Coronary artery (tissue), 2 donors: ENCODE data around the gene MGARP.

Experiments used
- DNase-seq: peaks from one replicate; pipeline ENCODE4 v3.0.0-alpha.2; 2017; ENCODE audit warnings: low spot score
- H3K27ac ChIP-seq, 2 donors: fragments of 200-600 bp; sonication (generic); one replicate each; pipeline ENCODE4 v1.5.1; 2016 to 2019
- H3K4me3 ChIP-seq: fragments of 200-600 bp; sonication (generic); 2 replicates; pipeline ENCODE4 v1.5.1; 2016; ENCODE audit warnings: mild to moderate bottlenecking, moderate library complexity
- TF ChIP-seq, protein P1 (sequence below): fragments of 200-600 bp; sonication (generic); IDR thresholded peaks from one replicate; pipeline ENCODE4 v1.5.1; 2019; ENCODE audit warnings: antibody characterized with exemption

MGARP gene

DNA sequence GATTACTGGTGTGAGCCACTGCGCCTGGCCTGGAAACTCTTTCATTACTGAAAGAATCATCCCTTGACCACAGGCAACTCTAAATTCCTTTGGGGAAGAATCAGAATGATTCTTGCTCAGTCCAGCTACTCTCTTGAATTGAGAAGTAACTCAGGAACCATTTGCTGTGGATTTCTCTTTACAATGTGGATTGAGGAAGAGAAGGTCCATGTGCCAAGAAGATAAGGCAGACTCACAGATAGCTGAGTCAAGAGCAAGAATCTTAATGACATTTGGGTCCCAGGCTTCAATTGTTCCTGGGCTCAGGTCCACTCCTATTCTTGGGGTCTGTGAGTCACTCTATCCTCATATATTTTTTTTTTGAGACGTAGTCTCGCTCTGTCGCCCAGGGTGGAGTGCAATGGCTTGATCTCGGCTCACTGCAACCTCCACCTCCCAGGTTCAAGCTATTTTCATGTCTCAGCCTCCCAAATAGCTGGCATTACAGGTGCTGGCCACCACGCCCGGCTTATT lies 6.2 kb upstream of the MGARP start:
- TF ChIP-seq, protein P1, sequence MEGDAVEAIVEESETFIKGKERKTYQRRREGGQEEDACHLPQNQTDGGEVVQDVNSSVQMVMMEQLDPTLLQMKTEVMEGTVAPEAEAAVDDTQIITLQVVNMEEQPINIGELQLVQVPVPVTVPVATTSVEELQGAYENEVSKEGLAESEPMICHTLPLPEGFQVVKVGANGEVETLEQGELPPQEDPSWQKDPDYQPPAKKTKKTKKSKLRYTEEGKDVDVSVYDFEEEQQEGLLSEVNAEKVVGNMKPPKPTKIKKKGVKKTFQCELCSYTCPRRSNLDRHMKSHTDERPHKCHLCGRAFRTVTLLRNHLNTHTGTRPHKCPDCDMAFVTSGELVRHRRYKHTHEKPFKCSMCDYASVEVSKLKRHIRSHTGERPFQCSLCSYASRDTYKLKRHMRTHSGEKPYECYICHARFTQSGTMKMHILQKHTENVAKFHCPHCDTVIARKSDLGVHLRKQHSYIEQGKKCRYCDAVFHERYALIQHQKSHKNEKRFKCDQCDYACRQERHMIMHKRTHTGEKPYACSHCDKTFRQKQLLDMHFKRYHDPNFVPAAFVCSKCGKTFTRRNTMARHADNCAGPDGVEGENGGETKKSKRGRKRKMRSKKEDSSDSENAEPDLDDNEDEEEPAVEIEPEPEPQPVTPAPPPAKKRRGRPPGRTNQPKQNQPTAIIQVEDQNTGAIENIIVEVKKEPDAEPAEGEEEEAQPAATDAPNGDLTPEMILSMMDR, result no peak
- H3K27ac ChIP-seq, result no peak overlapping the region
- no peak for DNase-seq
- no peak overlapping the region for H3K4me3 ChIP-seq

DNA sequence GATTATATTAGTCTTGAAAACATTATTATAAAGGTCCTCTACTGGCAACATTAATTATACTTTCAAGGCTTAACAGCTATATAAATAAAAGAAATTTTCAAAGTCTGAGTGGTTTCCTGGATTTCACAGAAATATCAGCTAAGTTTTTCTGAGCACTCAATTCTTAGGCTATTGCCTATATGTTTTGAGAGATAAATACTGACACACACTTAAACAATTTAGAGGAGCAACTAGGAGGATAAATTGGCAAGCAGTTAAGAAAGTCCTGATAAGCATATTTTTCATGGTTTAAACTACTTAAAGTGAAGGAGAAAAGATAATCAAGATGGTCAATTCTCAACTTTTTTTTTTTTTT lies 2.7 kb upstream of the MGARP start:
- Histone ChIP-seq H3K27ac (no peak overlapping the region), H3K4me3 (no peak overlapping the region)
- TF ChIP-seq, protein P1, result no peak
- DNase-seq, result no peak

DNA sequence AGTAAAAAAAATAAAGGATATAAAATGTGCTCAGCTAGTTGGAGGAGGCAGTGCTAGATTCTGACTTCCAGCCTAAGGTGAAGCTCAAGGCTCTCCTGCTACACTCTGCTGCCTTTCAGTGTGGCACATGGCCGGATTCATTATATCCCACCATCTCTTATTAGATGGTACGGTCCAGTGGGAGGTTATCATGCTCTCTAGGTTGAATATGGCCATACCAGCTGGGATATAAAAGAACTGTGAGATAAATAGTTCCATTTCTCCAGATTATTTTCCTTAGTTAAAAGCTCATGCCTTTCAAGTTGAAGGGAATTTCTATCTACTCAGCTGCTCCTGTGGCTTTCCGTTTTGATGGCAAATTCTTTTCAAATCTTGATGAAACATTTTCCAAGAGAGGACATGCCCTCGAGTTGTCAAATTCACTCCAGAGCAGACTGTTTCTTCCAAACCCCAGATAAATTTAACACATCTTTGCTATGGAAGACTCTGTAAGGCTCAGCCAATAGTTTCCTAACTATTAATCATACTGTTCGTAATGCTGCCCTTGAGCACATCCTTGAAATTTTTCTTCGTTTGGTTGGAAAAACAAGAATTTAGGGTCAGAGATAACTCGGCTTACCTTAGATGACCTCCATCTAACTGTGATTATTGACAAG lies 2.2 kb upstream of the MGARP start:
- no peak overlapping the region for H3K4me3 ChIP-seq
- no peak for DNase-seq
- no peak overlapping the region for H3K27ac ChIP-seq
- TF ChIP-seq, protein P1, result no peak

DNA sequence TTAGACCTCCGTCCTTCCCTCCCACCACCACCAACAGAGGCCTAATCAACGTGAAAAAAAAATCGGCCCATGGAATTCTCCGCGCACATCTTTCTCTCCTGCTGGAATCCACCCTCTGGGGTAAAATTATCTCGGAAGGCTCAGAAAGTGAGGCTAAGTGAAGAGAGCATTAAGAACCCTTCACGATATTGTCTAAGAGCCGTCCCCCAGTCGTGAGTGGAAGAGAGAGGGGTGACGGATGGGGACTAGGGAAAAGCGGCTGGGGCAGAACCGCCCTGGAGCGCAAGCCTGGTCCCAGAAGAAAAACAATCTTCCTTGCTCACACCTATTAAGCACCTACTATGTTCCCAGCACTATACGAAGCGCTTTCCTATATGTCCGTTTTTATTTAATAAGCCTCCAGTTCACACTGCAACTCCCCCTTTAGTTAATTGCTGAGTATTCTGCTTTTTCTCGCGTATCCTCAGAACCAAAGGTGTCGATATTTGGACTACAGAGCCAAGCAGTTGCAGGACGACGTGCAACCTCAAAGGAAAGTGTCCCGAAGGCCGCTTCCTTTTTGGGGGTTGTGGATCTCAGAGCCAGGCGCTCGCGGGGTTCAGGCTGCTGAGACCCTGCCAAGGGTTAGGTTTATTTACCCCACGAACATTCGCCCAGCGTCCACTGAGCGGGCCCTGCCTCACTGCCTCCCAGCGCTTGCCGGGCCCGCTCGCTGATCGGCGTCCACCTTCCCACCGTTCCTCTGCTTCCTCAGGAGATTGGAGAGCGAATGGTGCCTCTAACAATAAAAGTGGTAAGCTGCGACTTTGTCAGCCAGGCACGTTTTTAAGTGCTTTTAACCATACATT lies 889 bp downstream of the MGARP start:
- peak overlapping the region; percentile 75 for H3K4me3 ChIP-seq
- H3K27ac ChIP-seq, result no peak overlapping the region
- TF ChIP-seq, protein P1, result no peak
- no peak for DNase-seq

DNA sequence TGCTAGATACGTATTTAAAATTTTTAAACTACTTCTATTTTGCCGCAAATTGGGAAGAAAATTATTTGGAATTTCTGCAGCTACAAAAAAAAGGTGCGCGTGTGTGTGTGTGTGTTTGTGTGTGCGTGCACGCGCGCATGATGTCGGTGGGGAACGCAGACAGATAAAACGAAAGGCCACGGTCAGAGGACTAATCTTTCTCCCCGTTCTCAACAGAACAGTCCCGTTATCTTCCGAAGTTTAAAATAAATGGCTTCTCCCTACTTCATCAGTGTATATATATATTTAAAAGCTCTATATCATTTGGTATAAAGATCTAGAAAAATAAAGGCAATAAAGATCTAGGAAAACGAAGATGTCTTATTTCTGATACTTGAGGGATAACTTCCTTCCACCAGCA lies 1.5 kb downstream of the MGARP start:
- Histone ChIP-seq H3K4me3 (no peak overlapping the region), H3K27ac (no peak overlapping the region)
- TF ChIP-seq, protein P1, result no peak
- no peak for DNase-seq

DNA sequence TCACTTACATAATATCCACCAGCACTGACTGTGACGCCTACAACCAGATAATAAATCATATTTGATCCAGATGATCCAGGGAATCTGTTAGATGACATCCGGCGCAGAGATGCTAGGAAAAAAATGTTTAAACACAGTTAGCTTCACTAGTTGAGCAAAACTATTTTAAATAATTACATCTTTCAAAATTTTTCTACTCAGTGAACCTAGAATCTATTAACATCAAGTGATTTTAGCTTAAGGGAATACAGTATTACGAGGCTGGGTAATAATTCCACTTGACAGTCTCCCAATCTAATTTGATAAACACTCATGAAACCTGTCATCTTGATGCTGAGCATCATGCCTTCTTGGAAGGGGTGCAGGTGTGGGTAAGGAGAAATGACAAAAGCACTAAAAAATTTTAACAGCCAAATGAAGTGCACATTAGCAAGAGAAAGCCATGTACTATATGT lies 4.7 kb downstream of the MGARP start:
- no peak overlapping the region for H3K27ac ChIP-seq
- DNase-seq, result no peak
- TF ChIP-seq, protein P1, result no peak
- no peak overlapping the region for H3K4me3 ChIP-seq
